ENCODE measurements around the gene SRCAP.

Gene SRCAP

GRCh38 chr16:30737794-30738648, 39.0 kb downstream of the SRCAP start:
- DNase-seq = no peak

- no peak for DNase-seq
Observed at GRCh38 chr16:30738984-30739951, 40.3 kb downstream of the SRCAP start.

GRCh38 chr16:30740364-30741251, 41.6 kb downstream of the SRCAP start:
- DNase-seq = no peak

- DNase-seq = no peak
Observed at GRCh38 chr16:30741461-30741914, 42.5 kb downstream of the SRCAP start.

GRCh38 chr16:30743716-30744115, 44.7 kb downstream of the SRCAP start:
- DNase-seq = no peak

GRCh38 chr16:30744183-30744582, 45.2 kb downstream of the SRCAP start:
- DNase-seq = no peak

- DNase-seq = no peak
Observed at GRCh38 chr16:30745082-30745481, 46.1 kb downstream of the SRCAP start.

- DNase-seq = no peak
Observed at GRCh38 chr16:30746638-30747175, 47.7 kb downstream of the SRCAP start.

GRCh38 chr16:30747331-30747730, 48.4 kb downstream of the SRCAP start:
- no peak for DNase-seq

GRCh38 chr16:30747799-30748633, 49.0 kb downstream of the SRCAP start, which contains the start of gene PHKG2:
Gene PHKG2, plus strand, starts transcription at chr16:30748425. Its CDS starts 396 bp downstream, at chr16:30748821.
- peak; percentile 89 for DNase-seq

- DNase-seq = no peak
Observed at GRCh38 chr16:30748634-30749445, 49.9 kb downstream of the SRCAP start.

- no peak for DNase-seq
Observed at GRCh38 chr16:30750201-30750600, 51.2 kb downstream of the SRCAP start.

GRCh38 chr16:30750876-30751465, 52.0 kb downstream of the SRCAP start:
- no peak for DNase-seq

GRCh38 chr16:30753596-30753995, 54.6 kb downstream of the SRCAP start:
- DNase-seq = no peak

- DNase-seq = no peak
Observed at GRCh38 chr16:30755955-30756780, 57.2 kb downstream of the SRCAP start.

- no peak for DNase-seq
Observed at GRCh38 chr16:30756781-30757100, 57.8 kb downstream of the SRCAP start.

GRCh38 chr16:30757316-30757715, 58.3 kb downstream of the SRCAP start:
- DNase-seq = no peak

- no peak for DNase-seq
Observed at GRCh38 chr16:30758988-30759491, 60.1 kb downstream of the SRCAP start.
